ENCODE results near the gene PRDM2.

GRCh38 chr1:13824626-13825025 is 124.6 kb downstream of the PRDM2 start:
- TF ChIP-seq ZBTB33 (CRISPR knock-in tag; IDR thresholded peaks at IDR 0.05) (no peak), EP300 (IDR thresholded peaks at IDR 0.05; ENCODE audit: low read depth in 2 of 2, low read length in 2 of 2) (no peak), EP300 (CRISPR knock-in tag; IDR thresholded peaks at IDR 0.05; ENCODE audit: borderline replicate concordance) (no peak), NFIC (IDR thresholded peaks at IDR 0.05; ENCODE audit: low read length) (no peak), SRSF1 (optimal IDR thresholded peaks at IDR 0.05; ENCODE audit: low read depth, low read length) (no peak)

Measured in HepG2 (cell line).